NCI-H1417 (cell line): Measurements from ENCODE around the gene CHST1.

Experiments used
- DNase-seq, 3 experiments: peaks; one replicate each; lab custom pipeline; 2025; lab: John Stamatoyannopoulos, UW

Gene CHST1, protein sequence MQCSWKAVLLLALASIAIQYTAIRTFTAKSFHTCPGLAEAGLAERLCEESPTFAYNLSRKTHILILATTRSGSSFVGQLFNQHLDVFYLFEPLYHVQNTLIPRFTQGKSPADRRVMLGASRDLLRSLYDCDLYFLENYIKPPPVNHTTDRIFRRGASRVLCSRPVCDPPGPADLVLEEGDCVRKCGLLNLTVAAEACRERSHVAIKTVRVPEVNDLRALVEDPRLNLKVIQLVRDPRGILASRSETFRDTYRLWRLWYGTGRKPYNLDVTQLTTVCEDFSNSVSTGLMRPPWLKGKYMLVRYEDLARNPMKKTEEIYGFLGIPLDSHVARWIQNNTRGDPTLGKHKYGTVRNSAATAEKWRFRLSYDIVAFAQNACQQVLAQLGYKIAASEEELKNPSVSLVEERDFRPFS

DNA sequence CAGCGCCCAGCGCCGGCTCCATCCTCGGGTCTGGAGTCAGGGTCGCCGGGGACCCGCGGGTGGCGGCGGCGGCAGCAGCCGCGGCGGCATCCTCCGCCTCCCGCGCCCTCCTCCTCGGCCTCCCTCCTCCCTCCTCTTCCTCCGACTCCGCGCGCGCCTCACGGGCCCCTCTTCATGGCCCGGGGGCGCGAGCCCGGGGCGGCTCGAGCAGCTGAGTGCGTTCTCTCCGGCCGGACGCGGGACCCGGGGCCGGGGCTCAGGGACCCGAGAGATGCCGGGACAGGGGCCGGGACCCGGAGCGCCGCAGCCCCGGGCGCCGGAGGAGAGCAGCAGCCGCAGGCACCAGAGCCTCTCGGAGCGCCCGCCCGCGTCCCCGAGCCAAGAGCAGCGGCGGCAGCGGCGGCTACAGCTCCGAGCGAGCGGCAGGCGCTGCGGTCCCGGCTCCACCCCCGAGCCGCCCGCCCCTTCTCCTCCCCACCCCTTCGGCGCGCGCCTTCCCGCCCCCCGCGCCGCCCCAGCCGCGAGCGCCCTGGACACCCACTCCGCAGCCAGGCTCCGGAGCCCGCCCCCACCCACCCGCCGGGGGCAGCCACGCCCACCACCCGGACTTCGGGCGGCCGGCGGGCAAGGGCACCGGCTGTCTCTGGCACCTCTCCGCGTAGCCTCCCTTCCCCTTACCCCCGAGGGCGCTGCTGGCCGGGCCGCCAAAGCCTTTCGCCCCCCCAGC is at the start of gene CHST1:
Gene CHST1 (minus strand): TSS at position 417 of the 727 bp plus-strand sequence. CDS start 14,699 bp downstream, outside the sequence.
- peak; percentile 58 to 74 (median 72) for DNase-seq

DNA sequence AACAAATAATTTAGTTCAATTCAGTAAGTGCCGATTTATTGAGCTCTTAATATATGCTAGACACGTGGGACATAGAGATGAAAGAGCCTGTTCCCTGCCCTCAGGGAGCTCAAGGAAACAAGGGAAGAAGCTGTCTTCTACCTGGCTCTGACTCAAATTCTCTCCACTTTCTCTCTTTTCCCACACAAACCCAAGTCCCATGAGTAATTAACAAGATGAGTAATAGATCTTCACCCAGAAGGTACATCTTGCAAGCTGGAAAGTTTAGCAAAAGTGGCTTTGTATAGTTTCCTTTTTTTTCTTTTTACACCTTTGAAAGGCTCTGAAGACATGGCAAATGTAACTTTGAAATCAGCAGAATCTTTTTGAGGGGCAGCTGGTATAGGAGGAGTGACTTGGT is 48.2 kb upstream of the CHST1 start:
- no peak for DNase-seq

DNA sequence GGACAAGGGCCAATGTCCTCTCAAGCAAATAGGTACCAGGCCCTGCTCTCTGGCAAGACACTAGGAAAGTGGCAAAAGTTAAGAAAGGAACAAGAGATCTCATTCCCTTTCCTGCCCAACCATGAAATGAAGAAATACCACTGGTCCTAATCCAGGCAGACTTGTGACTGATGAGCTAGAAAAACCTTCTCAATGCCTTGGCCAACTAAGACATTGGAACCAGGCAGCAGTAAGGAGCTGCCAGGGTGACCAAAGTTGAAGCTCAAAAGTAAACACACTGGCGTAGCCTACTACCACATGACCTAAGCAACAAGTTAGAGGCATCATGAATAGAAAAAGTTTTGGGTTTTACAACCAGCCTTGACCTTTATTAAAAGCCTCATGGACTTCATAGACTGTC is 45.1 kb upstream of the CHST1 start:
- no peak for DNase-seq

DNA sequence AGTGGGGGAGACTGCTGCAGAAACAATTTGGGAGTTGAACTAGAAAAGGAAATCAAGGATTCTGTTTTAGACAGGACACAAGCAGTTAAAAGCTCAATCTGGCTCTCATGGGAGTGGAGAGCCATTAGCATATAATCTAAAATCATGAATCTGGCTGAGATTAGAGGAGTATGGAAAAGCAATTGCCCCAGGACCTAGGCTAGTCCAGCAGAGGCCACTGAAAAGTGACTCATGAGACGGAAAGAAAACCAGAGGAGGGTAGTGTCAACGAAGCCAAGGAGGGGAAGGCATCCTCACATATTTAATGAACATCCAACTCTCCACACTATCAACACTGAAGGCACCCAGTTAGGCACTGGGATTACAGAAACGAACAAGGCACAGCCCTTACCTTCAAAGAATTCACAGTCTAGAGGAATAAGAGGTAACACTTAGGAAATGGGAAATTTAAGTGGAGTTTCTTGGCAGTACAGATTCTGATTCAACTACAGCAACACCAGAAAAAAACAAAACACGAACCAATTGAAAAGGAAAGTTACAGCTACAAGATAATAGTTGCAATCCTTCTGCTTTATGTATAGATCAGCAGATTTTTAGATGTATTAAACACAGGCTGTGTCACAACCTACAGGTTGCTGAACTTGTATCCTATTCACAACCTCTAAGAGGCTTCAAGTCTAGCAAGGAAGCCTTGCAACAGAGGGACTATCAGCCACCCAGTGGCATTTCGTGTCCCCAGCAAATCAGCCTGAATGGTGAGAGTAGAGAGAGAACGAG is 43.7 kb upstream of the CHST1 start:
- DNase-seq, result no peak

DNA sequence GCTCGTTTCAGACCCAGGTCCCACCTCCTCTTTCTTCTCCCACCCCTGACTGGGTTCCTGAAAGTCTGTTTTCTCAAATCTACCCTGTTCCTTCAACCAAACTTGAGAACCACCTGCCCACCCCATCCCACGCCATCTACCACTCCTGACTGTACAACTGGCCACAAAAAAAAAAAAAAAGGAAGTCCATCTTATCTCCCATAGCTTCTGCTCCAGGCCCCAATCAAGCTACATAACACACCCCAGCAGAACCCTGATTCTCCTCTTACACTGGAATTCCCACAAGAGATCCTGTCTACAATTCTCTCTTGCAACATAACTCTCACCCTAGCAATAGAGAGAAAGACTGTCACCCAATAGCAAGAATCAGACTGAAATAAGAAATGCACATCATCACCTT is 39.2 kb upstream of the CHST1 start:
- no peak for DNase-seq

DNA sequence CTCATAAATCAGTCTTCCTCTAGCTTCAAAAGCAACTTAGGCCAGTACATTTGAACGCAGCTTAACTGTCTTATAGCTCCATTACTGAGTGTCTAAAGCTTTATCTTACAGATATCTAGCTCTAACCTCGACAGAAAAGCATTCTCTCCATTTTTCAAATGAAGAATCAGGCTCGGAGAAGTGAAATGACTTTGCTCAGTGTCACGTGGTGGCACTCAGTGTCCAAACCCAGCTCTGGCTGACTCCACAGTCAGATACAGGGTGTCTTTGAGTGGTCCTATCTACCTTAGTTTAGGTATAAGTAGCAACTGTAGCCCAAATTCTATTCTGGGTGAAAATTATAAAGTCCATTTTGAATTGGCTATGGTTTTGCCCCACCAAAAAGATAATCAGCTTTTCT is 38.7 kb upstream of the CHST1 start:
- no peak for DNase-seq

DNA sequence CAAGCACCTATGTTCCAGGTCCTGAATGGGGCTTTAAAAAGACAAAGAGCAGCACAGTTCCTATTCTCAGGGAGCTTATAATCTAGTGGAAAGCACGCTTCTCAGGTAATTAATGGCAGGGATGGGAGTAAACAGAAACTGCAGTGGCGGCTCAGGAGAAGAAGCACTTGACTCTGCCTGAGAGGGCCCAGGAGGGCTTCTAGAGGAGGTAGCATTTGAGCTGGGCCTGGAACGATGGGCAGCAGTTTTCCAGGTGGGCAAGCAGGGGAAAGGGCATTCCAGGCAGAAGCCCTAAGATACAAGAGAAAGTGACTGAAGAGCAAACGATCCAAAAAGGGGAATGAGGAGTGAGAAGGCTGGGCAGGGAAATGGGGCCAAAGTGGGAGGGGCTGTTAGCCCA is 37.1 kb upstream of the CHST1 start:
- DNase-seq, result peak in 1 of 3 experiments; percentile 15

DNA sequence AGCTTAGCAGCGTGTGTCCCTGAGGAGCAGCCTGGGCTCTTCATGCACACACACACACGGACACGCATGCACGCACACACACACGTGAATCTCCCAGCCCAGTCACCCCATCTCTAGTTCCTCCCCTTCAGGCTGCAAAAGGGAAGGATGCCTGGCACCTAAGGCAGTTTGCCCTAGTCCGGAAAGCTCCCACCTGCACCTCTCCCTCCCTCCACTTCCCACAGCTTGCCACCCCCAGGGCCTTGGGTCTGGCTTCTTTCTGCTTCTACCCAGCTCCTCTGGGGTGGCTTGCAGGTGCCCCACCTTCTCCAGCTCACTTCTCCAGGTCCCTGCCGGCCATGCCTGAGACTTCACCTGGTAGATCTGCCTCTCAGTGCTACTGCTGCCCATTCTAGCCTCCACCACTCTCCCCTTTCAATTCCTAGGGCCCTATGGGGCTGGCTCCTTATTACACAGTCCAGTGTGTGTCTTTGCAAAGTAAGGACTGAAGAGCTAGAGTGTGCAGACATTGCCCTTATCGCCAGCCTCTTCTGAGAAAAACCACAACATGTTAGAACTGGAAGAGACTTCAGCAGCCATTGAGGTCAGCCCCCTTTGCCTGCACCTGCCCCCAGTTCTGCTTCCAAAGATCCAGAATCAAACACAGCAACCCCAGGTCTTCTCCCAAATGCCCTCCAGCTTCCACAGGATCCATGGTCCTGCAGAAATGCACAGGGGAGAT is 33.5 kb upstream of the CHST1 start:
- no peak for DNase-seq

DNA sequence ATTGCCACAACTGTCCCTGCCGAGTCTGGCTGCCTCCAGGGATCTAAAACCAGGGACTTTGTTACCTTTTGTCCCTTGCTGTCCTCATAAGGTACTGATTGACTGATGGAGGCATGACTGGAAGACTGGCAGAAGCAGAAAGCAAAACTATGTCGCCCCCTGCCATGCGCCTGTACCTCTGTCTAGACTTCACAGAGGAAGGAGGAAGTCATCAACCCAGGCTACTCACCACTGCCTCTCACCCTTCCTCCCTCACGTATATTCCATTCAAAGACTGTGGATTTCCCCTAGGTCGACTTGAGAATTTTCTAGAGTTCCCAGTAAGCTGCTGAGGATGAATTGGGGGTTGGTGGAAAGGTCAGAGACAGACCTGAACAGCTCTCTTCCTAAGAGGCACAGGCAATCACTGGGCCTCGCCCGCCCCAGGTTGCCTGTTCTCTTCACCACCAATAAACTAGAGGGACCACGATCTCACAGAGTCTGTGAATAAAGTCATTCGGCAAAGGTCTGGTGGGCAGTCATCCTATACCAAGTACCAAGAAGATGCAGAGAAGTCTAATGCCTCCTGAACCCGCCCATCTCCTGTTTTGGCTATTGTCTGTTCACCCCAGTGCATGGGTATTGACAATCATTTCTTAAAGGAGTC is 27.5 kb upstream of the CHST1 start:
- DNase-seq, result no peak

DNA sequence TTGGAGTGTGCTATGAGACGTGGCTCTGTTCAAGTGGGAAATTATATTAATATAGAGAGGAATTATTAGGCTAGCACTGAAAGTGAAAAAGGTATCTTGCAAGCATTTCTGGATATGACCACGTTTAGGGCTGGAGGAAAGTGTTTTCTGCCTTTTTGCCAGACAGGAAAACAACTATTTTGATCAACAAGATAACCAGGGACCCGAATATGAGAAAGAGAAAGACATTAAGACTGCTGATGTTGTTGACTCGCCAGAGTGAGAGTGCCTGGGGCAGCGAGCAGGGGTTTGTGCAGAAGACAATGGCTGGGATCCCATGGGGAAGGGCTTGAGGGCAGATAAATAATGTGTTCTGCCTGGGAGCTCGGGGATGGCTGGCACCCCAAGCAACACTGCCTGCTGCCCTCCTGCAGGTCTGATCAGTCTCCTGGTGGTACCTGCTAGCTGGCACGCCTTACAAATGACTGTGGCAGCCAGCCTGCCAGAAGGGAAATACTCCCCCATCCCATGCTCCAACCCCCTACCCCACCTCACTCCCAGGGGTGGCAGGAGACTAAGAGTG is 23.1 kb upstream of the CHST1 start:
- peak; percentile 30 to 78 (median 59) for DNase-seq

DNA sequence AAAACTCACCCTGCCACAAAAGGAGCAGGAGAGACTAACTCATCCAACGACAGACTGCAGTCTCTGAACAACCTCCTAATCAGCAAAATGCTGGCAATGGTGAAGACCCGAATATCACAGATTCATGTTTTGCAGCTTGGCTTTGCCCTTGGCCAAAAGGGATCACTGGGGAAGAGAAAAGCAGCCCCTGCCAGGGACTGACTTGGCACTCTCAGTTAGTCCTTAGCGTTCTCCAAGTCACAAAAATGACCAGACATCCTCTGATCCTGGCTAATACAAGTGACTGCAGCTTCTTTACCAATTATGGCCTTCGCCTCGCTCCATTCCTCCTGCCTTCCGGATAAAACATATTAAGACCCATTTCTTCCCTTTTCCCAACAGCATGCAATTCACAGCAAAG is 22.4 kb upstream of the CHST1 start:
- no peak for DNase-seq

DNA sequence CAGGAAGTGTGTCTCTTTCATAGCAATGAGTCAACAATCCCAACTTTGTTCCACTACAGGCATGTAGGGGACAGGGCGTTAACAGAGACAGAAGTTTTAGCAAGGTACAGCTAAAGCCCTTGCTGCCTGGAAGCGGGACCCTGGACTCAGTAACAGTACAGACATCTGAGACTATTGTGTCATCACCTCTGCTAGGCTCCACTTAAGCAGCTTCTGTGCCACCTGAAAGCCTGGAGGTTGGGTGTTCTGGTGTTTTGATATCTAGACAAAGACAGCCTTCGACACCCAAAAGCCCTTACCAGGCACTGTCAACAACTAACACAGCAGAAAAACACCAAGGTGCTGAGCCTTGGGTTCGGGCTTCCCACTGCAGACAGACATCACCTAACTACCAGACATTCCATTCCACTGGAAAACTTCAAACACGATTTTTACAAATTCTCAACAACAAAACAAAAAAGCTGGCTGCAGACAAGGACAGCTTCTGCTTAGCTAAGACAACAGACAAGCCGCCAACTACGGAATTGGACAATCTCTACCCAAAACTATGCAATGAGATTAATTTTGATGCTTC is 20.6 kb upstream of the CHST1 start:
- no peak for DNase-seq

DNA sequence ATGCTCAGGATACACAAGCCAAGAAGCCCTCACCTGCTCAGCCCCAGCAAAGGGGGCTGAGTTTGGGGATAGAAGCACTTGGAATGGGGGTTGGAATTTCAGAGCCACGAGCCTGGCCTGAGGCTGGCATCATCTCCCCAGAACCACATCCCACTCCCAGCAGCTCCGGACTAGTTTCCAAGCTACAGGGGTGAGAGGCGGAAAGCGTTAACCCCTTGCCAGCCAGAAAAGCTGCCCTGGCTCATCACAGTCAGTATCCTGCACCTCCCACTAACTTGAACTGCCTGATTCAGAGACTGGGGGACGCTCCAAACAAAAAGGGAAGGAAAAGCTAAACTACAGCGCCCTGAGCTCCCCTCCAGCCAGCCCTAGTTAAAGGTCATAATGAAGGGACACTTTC is 19.0 kb upstream of the CHST1 start:
- DNase-seq, result no peak

DNA sequence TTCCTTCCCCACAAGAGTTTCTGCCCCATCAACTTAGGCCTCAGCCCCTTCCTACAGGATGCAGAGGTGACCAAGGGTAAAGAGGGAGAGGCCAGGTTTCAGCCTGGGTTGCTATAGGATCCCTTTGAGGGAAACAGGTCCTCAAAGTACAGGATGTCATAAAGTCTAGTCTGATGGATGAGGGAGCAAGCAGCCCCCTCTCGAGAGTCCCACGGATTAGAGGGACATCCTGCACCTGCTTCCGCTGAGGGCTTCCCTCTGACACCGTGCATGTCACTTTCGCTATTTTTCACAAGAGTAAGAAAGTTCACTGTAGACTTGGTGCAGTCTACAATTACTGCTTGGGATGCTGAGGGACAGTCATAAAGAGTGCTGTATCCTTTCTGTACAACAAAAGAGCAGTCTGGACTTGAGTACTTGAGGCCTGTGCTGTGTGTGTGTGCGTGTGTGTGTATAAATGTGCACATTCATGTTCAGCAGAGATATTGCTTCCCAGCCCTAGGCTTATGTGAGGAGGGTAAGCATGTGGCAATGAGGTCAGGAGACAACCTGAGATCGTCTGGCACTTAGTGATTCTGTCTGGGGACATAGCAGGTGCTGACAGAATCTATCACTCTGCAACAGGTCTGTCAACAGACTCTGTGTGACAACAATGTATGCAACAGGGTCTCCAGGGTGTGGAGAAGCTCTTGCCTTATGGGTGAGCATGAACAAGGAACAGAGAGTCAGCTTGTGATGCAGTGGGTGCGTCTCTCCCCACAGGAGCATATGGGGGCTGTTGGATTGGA is 18.0 kb upstream of the CHST1 start:
- DNase-seq, result peak in 1 of 3 experiments; percentile 12

DNA sequence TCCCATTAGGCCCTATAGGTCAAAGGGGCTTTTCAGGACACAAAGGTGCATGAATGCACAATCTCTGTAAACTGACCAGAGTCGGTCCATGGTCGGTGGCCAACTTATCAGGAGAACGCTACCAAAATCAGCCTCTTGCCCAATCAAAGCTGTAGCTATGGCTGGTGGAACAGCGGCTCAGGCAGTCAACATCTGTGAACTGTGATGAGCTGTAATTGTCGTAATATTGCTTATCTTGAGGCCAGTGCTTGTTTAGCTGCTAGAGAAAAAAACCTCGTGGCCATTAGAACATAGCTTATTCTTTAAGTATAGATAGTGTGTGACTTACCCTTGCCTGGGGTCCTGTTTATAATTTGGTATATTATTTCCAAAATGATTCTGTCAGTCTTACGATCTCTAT is 14.4 kb upstream of the CHST1 start:
- no peak for DNase-seq

DNA sequence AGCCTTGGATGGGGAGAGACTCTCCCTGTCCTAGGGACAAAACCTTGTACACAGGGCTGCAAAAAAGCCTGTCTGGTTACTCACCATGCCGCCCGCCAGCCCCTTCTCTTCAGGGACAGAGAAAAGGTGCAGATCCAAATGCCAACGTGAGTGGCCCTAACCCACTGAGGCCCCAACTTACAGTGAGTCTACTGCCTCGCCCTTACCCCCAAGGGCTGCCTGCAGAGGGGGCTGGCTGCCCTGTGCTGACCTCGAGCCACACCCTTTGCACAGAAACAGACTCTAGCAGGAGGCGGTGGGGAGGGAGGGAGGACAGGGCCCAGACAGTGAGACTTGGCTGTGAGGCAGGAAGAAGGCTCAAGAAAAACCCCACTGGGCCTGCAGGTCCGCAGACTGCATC is 13.6 kb upstream of the CHST1 start:
- no peak for DNase-seq

DNA sequence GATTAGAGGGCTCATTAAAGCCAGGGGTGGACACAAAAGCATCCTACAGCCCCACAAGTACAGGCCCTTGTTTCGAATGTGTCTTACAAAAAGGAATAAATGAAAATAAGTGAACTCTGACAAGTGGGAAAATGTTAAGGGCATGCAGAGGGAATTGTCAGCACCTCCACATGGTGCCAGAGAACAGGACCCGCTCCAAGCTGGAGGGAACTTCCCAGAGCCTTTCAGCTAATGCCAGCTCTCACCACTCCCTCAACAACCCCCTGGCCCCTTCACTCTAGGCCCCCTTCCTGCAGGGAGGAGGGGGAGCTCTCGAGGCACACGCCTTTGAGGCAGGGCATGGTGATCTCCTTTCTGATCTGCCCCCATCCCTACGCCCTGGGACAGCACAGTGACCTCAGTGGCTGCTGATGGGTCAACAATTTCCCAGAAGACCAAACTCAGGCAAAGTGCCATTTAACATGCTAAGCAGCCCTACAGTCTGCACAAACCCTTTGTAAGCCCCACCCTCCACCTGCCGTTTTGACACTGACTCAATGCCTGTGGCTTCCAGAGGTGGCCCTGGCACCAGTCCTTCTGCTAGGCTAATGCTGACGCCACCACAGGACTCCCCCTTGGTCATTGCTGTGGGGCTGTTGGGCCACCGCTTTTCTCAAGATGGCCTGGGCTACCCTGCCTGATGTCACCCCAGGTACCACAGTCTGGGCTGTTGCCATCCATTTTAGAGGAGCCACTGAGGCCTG is 12.5 kb upstream of the CHST1 start:
- peak in 2 of 3 experiments; percentile 3 to 58 for DNase-seq

DNA sequence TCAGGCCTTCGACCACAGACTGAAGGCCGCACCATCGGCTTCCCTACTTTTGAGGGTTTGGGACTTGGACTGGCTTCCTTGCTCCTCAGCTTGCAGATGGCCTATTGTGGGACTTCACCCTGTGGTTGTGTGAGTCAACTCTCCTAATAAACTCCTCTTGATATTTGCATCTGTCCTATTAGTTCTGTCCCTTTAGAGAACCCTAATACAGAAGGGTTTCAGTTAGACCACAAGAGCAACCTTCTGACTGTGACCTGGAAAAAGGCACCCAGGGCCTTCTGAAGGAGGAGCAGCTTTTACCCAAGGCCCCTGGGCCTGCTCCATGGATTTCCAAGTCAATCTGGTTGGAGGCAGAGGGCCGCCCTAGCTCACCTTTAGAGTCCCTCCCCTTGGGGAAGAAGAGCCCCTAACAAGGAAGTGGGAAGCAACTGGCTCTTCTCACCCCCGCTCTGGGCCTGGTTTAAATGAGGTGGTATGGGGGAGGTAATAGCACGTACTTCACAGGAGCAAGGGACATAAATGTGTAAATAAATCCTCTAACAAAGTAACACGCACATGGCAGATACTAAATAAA is 11.2 kb upstream of the CHST1 start:
- no peak for DNase-seq

DNA sequence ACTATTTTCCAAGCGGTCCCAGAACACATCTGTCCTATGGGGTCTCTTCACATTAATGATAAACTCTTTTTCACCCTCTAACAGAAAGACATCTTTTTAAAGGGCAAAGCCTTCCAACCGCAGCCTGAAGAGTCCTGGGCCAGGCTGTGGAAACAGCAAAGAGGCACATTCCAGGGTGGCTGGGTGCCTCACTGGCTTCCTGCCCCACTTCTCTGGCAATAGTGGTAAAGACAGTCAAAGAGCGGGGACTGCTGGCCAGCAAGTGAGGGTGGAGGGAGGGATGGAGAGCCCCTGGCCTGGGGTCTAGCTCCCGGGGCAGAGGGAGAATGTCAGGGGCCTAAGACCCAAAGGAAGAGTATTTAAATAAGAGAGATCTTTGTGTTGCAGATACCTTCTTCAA is 10.2 kb upstream of the CHST1 start:
- no peak for DNase-seq
